Activated naive CD4-positive, alpha-beta T cell treated with anti-CD3 and anti-CD28 coated beads, Interleukin-2, amount 10 ng/mL, durations not matched to agents 7 days and 5 days (primary cell): ENCODE results near the gene HECTD2.
A peak's percentile ranks its signal among the peaks of the same experiment; 100 is the strongest.
"Not testable (repeated sequence)": the region's sequence is repeated elsewhere in the genome, so short reads cannot be mapped to it uniquely, and the experiment has no call there.

ENCODE experiments used
- CTCF ChIA-PET: fragments of 350-600 bp; sonication (Branson Sonifier 250); formaldehyde crosslinking; loops from one replicate; lab custom pipeline; 2021; ENCODE audit warnings: antibody characterized with exemption; lab: Charles Lee
- DNase-seq: peaks from one replicate; pipeline ENCODE4 v3.0.0-alpha.2; 2020
- H3K27ac Mint-ChIP-seq: one replicate; pipeline ENCODE4 v1.8.0; 2021; ENCODE audit warnings: mild to moderate bottlenecking, moderate library complexity, mixed read lengths
- H3K27me3 Mint-ChIP-seq: one replicate; pipeline ENCODE4 v1.8.0; 2021; ENCODE audit warnings: mild to moderate bottlenecking, mixed read lengths
- H3K36me3 Mint-ChIP-seq: one replicate; pipeline ENCODE4 v1.8.0; 2021; ENCODE audit warnings: mixed read lengths
- H3K4me1 Mint-ChIP-seq: one replicate; pipeline ENCODE4 v1.8.0; 2021; ENCODE audit warnings: mixed read lengths
- H3K4me3 Mint-ChIP-seq: one replicate; pipeline ENCODE4 v1.8.0; 2021; ENCODE audit warnings: mild to moderate bottlenecking, moderate library complexity, mixed read lengths
- H3K9me3 Mint-ChIP-seq: one replicate; pipeline ENCODE4 v1.8.0; 2021; ENCODE audit warnings: mixed read lengths

Gene HECTD2

GRCh38 chr10:91409869-91410637 is at the start of gene HECTD2:
Gene HECTD2, plus strand, starts transcription at chr10:91410344. Its CDS starts 95 bp downstream, at chr10:91410439.
- no peaks in the 10 kb centered on the region for H3K36me3 Mint-ChIP-seq
- peak; percentile 82 for DNase-seq
- H3K27me3 Mint-ChIP-seq, result peaks cover 24% of the 10 kb centered on the region
- CTCF ChIA-PET, result interaction anchor here (1.2 kb wide), 1 partner anchor 225 kb away, joined by 4 read pairs; no protein-coding TSS in a partner anchor
- H3K4me3 Mint-ChIP-seq, result peak within 1 kb of the TSS; percentile 76
- peaks cover 17% of the 10 kb centered on the region for H3K4me1 Mint-ChIP-seq
- H3K27ac Mint-ChIP-seq, result peak within 1 kb of the TSS; percentile 81
- no peaks in the 10 kb centered on the region for H3K9me3 Mint-ChIP-seq

- no peaks in the 10 kb centered on the region for H3K9me3 Mint-ChIP-seq
- CTCF ChIA-PET, result no interaction called here
- H3K27ac Mint-ChIP-seq, result no peak overlapping the region
- no peak overlapping the region for H3K4me3 Mint-ChIP-seq
- peaks cover 19% of the 10 kb centered on the region for H3K27me3 Mint-ChIP-seq
- H3K36me3 Mint-ChIP-seq, result no peaks in the 10 kb centered on the region
- no peaks in the 10 kb centered on the region for H3K4me1 Mint-ChIP-seq
- no peak for DNase-seq
These were observed 49.7 kb upstream of the HECTD2 start for GRCh38 chr10:91360461-91360860.

DNA sequence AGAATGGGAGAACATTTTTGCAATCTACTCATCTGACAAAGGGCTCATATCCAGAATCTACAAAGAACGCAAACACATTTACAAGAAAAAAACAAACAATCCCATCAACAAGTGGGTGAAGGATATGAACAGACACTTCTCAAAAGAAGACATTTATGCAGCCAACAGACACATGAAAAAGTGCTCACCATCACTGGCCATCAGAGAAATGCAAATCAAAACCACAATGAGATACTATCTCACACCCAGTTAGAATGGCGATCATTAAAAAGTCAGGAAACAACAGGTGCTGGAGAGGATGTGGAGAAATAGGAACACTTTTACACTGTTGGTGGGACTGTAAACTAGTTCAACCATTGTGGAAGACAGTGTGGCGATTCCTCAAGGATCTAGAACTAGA is 44.6 kb upstream of the HECTD2 start:
- CTCF ChIA-PET, H3K9me3 Mint-ChIP-seq, H3K4me3 Mint-ChIP-seq, DNase-seq, H3K4me1 Mint-ChIP-seq, H3K27ac Mint-ChIP-seq, H3K36me3 Mint-ChIP-seq, H3K27me3 Mint-ChIP-seq: not testable (repeated sequence)

DNA sequence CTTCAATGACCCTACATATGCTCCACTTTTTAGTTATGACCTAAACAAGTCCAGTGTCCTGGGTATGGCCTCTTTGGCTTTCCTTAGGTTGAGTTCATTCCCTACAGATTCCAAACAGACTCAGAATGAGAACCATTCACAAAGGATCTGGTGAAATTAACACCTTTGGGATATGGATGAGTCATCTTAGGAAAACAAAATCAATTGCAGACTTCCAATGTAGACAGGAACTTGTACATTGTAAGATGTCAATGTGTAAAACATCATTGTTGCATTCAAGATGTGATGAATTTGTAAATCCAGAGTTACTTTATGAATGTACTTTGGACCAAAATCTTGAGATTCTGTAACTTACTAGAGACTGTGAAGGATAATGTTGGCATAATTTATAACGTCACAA is 43.4 kb upstream of the HECTD2 start:
- H3K9me3 Mint-ChIP-seq, result no peaks in the 10 kb centered on the region
- H3K4me3 Mint-ChIP-seq, result no peak overlapping the region
- H3K27ac Mint-ChIP-seq, result no peak overlapping the region
- no peaks in the 10 kb centered on the region for H3K27me3 Mint-ChIP-seq
- no peaks in the 10 kb centered on the region for H3K4me1 Mint-ChIP-seq
- no peak for DNase-seq
- H3K36me3 Mint-ChIP-seq, result no peaks in the 10 kb centered on the region
- CTCF ChIA-PET, result no interaction called here

- no peak for DNase-seq
- Mint-ChIP-seq H3K4me1 (no peaks in the 10 kb centered on the region), H3K4me3 (no peak overlapping the region), H3K9me3 (no peaks in the 10 kb centered on the region), H3K27ac (no peak overlapping the region), H3K36me3 (no peaks in the 10 kb centered on the region), H3K27me3 (no peaks in the 10 kb centered on the region)
- CTCF ChIA-PET, result no interaction called here
These were observed 43.0 kb upstream of the HECTD2 start for GRCh38 chr10:91367127-91367531.

DNA sequence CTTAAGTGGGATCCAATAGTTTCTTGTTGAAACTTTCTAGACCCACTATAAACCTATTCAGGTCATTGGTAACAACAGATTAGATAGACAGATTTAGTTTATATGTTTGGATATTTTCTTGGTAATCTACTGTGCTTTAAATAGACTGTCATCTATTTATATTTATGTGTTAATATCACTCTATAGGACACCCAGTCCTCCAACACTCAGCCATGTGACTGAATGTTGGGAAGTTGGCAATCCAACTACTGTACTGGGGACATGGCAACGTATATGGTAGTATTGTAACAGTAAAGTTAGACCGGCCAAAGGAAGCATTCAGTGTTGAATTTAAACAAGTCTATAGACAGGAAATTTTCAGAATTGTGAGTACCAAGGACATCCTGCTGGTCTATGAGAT is 42.6 kb upstream of the HECTD2 start:
- CTCF ChIA-PET, result no interaction called here
- Mint-ChIP-seq H3K4me1 (no peaks in the 10 kb centered on the region), H3K9me3 (no peaks in the 10 kb centered on the region), H3K27ac (no peak overlapping the region), H3K4me3 (no peak overlapping the region), H3K36me3 (no peaks in the 10 kb centered on the region), H3K27me3 (no peaks in the 10 kb centered on the region)
- DNase-seq, result no peak

GRCh38 chr10:91369978-91370589 is 40.1 kb upstream of the HECTD2 start:
- not testable (repeated sequence) for H3K36me3 Mint-ChIP-seq, DNase-seq, H3K27me3 Mint-ChIP-seq, H3K27ac Mint-ChIP-seq, H3K4me1 Mint-ChIP-seq, H3K4me3 Mint-ChIP-seq
- CTCF ChIA-PET, result interaction anchor here (0.6 to 1.4 kb wide), 2 partner anchors 72 to 231 kb away, joined by 4 to 7 read pairs; no protein-coding TSS in a partner anchor
- H3K9me3 Mint-ChIP-seq, result peaks cover 17% of the 10 kb centered on the region

DNA sequence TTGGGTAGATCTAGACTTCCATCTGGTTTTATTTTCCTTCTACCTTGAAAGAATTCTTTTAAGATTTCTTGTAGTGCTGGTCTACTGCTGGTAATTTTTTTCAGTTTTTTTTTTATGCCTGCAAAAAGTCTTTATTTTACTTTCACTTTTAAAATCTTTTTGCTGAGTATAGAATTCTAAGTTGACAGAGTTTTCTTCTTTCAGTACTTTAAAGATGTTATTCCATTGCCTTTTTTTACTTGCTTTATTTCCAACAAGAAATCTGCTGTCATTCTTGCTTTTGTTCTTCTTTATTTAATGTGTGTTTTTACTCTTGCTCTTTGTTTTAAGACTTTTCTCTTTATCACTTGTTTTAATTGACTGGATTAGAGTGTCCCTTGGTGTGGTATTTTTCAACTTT is 36.1 kb upstream of the HECTD2 start:
- H3K9me3 Mint-ChIP-seq, result peaks cover 21% of the 10 kb centered on the region
- no peak for DNase-seq
- H3K27me3 Mint-ChIP-seq, result peaks cover 10% of the 10 kb centered on the region
- no peak overlapping the region for H3K4me3 Mint-ChIP-seq
- H3K36me3 Mint-ChIP-seq, result peaks cover 4% of the 10 kb centered on the region
- H3K27ac Mint-ChIP-seq, result no peak overlapping the region
- CTCF ChIA-PET, result no interaction called here
- no peaks in the 10 kb centered on the region for H3K4me1 Mint-ChIP-seq

- H3K36me3 Mint-ChIP-seq, result peaks cover 4% of the 10 kb centered on the region
- no peak overlapping the region for H3K27ac Mint-ChIP-seq
- H3K9me3 Mint-ChIP-seq, result peaks cover 20% of the 10 kb centered on the region
- peaks cover 18% of the 10 kb centered on the region for H3K27me3 Mint-ChIP-seq
- no peak overlapping the region for H3K4me3 Mint-ChIP-seq
- no peaks in the 10 kb centered on the region for H3K4me1 Mint-ChIP-seq
- DNase-seq, result no peak
- CTCF ChIA-PET, result interaction anchor here (1.2 to 1.5 kb wide), 2 partner anchors 14 to 80 kb away, joined by 3 to 4 read pairs; no protein-coding TSS in a partner anchor
These were observed 32.1 kb upstream of the HECTD2 start for GRCh38 chr10:91378061-91378460.

DNA sequence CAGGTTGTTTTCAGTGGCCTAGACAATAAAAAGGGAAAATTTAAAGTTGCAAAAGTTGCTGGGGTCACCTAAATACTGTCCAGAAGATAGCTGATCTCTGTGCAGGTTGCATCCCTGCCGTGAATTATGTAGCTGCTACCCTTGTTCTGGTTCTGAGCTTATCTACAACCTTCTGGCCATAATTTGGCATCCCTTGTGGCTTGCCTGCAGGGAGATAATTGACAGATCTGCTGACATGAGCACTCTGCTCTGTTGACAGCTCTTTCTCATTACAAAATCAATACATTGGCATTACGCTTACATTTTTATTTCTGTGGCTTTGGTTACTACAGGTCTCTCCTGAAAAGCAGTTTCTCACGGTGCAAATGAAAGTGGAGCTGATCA is 29.3 kb upstream of the HECTD2 start:
- H3K4me1 Mint-ChIP-seq, result no peaks in the 10 kb centered on the region
- H3K9me3 Mint-ChIP-seq, result peaks cover 2% of the 10 kb centered on the region
- CTCF ChIA-PET, result no interaction called here
- no peak for DNase-seq
- H3K27me3 Mint-ChIP-seq, result peaks cover 18% of the 10 kb centered on the region
- peaks cover 2% of the 10 kb centered on the region for H3K36me3 Mint-ChIP-seq
- no peak overlapping the region for H3K4me3 Mint-ChIP-seq
- H3K27ac Mint-ChIP-seq, result no peak overlapping the region

GRCh38 chr10:91381257-91381891 is 28.8 kb upstream of the HECTD2 start:
- peaks cover 2% of the 10 kb centered on the region for H3K36me3 Mint-ChIP-seq
- peaks cover 2% of the 10 kb centered on the region for H3K9me3 Mint-ChIP-seq
- no peaks in the 10 kb centered on the region for H3K4me1 Mint-ChIP-seq
- CTCF ChIA-PET, result interaction anchor here (0.7 kb wide), 1 partner anchor 15 kb away, joined by 3 read pairs; no protein-coding TSS in a partner anchor
- H3K27ac Mint-ChIP-seq, result no peak overlapping the region
- DNase-seq, result no peak
- H3K4me3 Mint-ChIP-seq, result no peak overlapping the region
- H3K27me3 Mint-ChIP-seq, result peaks cover 18% of the 10 kb centered on the region

DNA sequence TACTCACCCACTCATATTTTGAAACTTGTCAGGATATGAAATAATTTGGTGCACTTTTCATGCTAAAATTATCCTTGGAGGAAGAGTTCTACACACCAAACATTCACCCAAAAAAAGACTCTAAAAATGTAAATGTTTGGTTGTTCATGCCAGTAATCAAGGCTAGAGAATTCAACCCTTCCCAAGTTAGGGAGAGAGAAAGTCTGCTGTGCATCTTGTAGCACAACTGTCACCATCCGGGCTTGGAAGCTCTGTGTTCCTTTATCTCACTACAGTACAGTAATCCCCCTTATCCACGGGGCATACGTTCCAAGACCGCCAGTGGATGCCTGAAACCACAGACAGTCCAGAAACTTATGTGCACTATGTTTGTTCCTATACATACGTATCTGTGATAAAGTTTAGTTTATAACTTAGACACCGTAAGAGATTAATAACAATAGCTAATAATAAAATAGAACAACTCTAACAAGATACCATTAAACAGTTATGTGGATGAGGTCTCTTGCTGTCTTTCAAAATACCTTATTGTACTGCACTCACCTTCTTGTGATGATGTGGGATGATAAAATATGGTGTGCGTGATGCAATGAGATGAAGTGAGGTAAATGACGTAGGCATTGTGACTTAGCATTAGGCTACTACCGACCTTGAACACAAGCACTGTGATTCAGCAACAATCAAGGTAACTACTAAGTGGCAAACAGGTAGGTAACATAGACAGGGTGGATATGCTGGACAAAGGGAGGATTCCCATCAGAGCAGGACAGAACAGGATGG is 24.6 kb upstream of the HECTD2 start:
- H3K36me3 Mint-ChIP-seq, result no peaks in the 10 kb centered on the region
- DNase-seq, result no peak
- no peak overlapping the region for H3K27ac Mint-ChIP-seq
- peaks cover 4% of the 10 kb centered on the region for H3K4me1 Mint-ChIP-seq
- no peak overlapping the region for H3K4me3 Mint-ChIP-seq
- no peaks in the 10 kb centered on the region for H3K9me3 Mint-ChIP-seq
- H3K27me3 Mint-ChIP-seq, result peaks cover 15% of the 10 kb centered on the region
- CTCF ChIA-PET, result interaction anchor here (3.1 kb wide), 1 partner anchor 249 kb away, joined by 15 read pairs; no protein-coding TSS in a partner anchor

GRCh38 chr10:91389636-91390512 is 20.3 kb upstream of the HECTD2 start:
- no peak overlapping the region for H3K27ac Mint-ChIP-seq
- no peak overlapping the region for H3K4me3 Mint-ChIP-seq
- H3K36me3 Mint-ChIP-seq, result no peaks in the 10 kb centered on the region
- CTCF ChIA-PET, result interaction anchor here (0.6 to 4.2 kb wide), 10 partner anchors 11 to 384 kb away, joined by 3 to 31 read pairs (median 3); partner anchors contain the start of gene PPP1R3C
- H3K4me1 Mint-ChIP-seq, result peaks cover 6% of the 10 kb centered on the region
- H3K9me3 Mint-ChIP-seq, result no peaks in the 10 kb centered on the region
- peaks cover 8% of the 10 kb centered on the region for H3K27me3 Mint-ChIP-seq
- DNase-seq, result no peak
